Cardiac muscle cell (in vitro differentiated cells and primary cell): ENCODE data around the gene CMIP. TPM values are rescaled to one million over a fixed set of nuclear protein-coding genes. Genes with fewer than 3 reads are reported as not detected.
"Not testable (repeated sequence)": the region's sequence is repeated elsewhere in the genome, so short reads cannot be mapped to it uniquely, and the experiment has no call there.

ENCODE experiments used
- DNase-seq, 2 donors: peaks; one replicate each; pipeline versions ENCODE4 v3.0.0 to v3.0.0-alpha.2; 2010 to 2017; ENCODE audit warnings: low read depth in 1 of 2, low spot score in 1 of 2
- H3K27ac ChIP-seq: fragments of 200-600 bp; sonication (generic); 2 replicates; pipeline ENCODE4 v1.5.1; 2016
- H3K27me3 ChIP-seq: fragments of 200-600 bp; sonication (generic); 2 replicates; pipeline ENCODE4 v1.6.0; 2016; ENCODE audit warnings: control low read depth
- H3K36me3 ChIP-seq: fragments of 200-600 bp; sonication (generic); 2 replicates; pipeline ENCODE4 v1.5.1; 2016; ENCODE audit warnings: control low read depth
- H3K4me1 ChIP-seq: fragments of 200-600 bp; sonication (generic); 2 replicates; pipeline ENCODE4 v1.8.1; 2017; ENCODE audit warnings: low read depth, mild to moderate bottlenecking, mixed run types
- H3K4me3 ChIP-seq: fragments of 200-600 bp; sonication (generic); 2 replicates; pipeline ENCODE4 v1.5.1; 2016; ENCODE audit warnings: mild to moderate bottlenecking
- H3K9me3 ChIP-seq: fragments of 200-600 bp; sonication (generic); 2 replicates; pipeline ENCODE4 v1.5.1; 2017; ENCODE audit warnings: low read depth, mild to moderate bottlenecking, control low read depth
- polyA plus RNA-seq: library from polyadenylated mRNA; unstranded; fragments of >200 nt; fragmentation: Nextera tagmentation; extraction: Ambion mirVana; gene quantifications from 2 replicates; pipeline ENCODE4 v1.2.1, GENCODE V29; 2016
- total RNA-seq: library from RNA; depleted of rRNA; stranded (reverse); fragments of >200 nt; gene quantifications from 2 replicates; pipeline ENCODE4 v1.2.3, GENCODE V29; 2016
- TF ChIP-seq, protein P1 (sequence below): IDR thresholded peaks from 2 replicates; pipeline ENCODE4 v1.5.1; 2012; ENCODE audit warnings: low read depth, mild to moderate bottlenecking, low read length

The CMIP gene
- total and polyA plus RNA-seq, 2 experiments from 2014 or later = 1.8 to 22.2 TPM

DNA sequence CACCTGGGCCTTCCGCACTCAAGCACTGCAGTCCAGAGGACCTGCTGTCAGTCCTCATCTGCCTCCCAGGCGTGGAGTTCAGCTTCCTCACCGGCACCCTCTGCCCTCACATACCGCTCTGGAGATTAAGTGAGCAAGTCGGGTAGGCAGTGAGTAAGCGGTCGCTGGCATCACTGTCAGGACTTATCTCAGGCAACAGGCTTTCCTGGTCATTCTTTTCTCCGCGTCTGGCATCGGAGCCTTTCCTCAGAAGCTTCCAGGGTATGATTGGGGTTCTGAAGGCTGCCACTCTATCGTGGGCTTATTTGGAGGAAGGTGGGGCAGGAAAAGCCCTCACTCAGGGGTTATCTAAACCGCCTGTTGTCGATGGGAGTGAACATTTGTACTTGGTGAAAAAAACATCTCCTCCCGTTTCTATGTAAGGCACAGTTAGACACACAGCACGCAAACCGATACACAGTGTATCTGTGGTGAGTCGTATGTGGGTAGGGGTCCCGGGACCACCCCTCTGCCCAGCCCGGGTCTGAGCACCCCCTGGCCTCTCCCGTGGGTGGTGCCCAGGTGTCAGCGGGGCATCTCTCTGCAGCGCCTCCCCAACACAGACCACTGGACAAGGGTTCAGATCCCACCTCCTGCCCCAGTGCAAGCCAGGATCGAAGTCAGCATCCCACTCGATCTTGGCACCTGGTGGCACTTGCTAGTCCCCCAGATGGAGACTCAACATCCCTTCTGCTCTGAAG lies 242.0 kb downstream of the CMIP start:
- TF ChIP-seq, protein P1, sequence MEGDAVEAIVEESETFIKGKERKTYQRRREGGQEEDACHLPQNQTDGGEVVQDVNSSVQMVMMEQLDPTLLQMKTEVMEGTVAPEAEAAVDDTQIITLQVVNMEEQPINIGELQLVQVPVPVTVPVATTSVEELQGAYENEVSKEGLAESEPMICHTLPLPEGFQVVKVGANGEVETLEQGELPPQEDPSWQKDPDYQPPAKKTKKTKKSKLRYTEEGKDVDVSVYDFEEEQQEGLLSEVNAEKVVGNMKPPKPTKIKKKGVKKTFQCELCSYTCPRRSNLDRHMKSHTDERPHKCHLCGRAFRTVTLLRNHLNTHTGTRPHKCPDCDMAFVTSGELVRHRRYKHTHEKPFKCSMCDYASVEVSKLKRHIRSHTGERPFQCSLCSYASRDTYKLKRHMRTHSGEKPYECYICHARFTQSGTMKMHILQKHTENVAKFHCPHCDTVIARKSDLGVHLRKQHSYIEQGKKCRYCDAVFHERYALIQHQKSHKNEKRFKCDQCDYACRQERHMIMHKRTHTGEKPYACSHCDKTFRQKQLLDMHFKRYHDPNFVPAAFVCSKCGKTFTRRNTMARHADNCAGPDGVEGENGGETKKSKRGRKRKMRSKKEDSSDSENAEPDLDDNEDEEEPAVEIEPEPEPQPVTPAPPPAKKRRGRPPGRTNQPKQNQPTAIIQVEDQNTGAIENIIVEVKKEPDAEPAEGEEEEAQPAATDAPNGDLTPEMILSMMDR = no peak
- peaks cover 5% of the 10 kb centered on the region for H3K4me1 ChIP-seq
- H3K9me3 ChIP-seq = no peaks in the 10 kb centered on the region
- no peaks in the 10 kb centered on the region for H3K36me3 ChIP-seq
- DNase-seq = peak in 1 of 2 donors; percentile 38
- H3K4me3 ChIP-seq = no peak overlapping the region
- peak overlapping the region; percentile 68 for H3K27ac ChIP-seq
- no peaks in the 10 kb centered on the region for H3K27me3 ChIP-seq

DNA sequence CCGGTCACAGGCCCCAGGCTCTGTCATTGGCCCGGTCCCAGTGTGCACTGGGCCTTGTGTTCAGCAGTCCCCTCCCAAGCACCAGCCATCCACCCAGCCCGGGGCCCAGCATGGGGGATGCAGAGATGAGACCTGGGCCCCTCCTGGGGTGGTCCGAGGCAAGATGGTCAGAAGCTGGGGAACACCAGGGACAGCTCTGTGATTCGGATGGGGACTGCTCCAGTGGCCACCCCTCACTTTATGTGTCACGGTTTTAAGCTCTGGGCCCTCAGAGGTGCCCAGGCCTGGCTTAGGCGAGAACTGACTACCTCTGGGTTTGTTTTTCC lies 242.5 kb downstream of the CMIP start:
- H3K4me3 ChIP-seq = no peak overlapping the region
- no peak for DNase-seq
- H3K4me1 ChIP-seq = peaks cover 5% of the 10 kb centered on the region
- peaks cover 1% of the 10 kb centered on the region for H3K36me3 ChIP-seq
- no peak overlapping the region for H3K27ac ChIP-seq
- H3K9me3 ChIP-seq = no peaks in the 10 kb centered on the region
- TF ChIP-seq, protein P1 = no peak
- no peaks in the 10 kb centered on the region for H3K27me3 ChIP-seq

DNA sequence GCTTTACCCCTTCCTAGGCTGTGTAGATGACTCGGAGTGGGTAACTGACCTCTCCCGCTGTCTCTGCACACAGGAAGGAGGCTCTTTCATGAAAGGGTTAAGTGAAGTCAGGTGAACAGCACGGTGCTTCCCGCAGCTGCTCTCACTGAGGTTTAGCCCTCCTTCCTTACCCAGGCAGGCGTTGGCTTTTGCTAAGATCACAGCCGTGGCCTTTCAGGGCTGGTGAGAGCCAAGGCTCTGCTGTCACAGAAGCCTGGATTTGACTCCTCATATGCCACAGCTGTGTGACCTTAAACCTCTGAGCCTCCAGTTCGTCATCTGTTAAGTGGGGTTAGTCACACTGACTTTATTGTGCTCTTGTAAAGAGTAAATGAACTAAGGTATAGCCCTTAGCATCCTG lies 243.6 kb downstream of the CMIP start:
- DNase-seq = no peak
- TF ChIP-seq, protein P1 = no peak
- Histone ChIP-seq H3K4me1 (peaks cover 5% of the 10 kb centered on the region), H3K9me3 (no peaks in the 10 kb centered on the region), H3K27me3 (no peaks in the 10 kb centered on the region), H3K27ac (no peak overlapping the region), H3K36me3 (peaks cover 4% of the 10 kb centered on the region), H3K4me3 (no peak overlapping the region)

DNA sequence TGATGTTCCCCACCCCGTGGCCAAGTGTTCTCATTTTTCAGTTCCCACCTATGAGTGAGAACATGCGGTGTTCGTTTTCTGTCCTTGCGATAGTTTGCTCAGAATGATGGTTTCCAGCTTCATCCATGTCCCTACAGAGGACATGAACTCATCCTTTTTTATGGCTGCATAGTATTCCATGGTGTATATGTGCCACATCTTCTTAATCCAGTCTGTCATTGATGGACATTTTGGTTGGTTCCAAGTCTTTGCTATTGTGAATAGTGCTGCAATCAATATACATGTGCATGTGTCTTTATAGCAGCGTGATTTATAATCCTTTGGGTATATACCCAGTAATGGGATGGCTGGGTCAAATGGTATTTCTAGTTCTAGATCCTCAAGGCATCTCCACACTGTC lies 244.2 kb downstream of the CMIP start:
- H3K9me3 ChIP-seq, H3K27me3 ChIP-seq, H3K4me1 ChIP-seq, DNase-seq, H3K4me3 ChIP-seq, H3K27ac ChIP-seq, H3K36me3 ChIP-seq: not testable (repeated sequence)

DNA sequence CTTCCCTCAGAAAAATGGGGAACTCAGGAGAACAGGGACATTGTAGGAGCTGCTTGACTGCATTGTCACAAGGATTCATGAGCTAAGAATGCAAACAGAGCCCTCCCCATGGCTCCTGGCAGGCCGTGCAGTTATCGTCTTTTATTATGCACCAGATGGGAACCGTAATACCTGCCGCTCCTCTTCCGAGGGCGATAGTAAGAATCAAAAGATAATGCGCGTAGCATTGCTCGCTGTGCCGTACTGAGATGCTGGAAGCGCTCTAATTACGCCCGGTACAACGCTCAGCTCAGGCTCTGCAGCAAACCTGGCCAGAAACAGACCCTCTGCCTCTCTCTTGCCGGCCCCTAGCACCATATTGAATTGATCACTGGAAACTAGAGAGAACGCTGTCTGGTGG lies 247.4 kb downstream of the CMIP start:
- Histone ChIP-seq H3K36me3 (peaks cover 7% of the 10 kb centered on the region), H3K4me3 (no peak overlapping the region), H3K27me3 (no peaks in the 10 kb centered on the region), H3K9me3 (no peaks in the 10 kb centered on the region), H3K4me1 (peaks cover 7% of the 10 kb centered on the region), H3K27ac (no peak overlapping the region)
- DNase-seq = no peak
- TF ChIP-seq, protein P1 = no peak

DNA sequence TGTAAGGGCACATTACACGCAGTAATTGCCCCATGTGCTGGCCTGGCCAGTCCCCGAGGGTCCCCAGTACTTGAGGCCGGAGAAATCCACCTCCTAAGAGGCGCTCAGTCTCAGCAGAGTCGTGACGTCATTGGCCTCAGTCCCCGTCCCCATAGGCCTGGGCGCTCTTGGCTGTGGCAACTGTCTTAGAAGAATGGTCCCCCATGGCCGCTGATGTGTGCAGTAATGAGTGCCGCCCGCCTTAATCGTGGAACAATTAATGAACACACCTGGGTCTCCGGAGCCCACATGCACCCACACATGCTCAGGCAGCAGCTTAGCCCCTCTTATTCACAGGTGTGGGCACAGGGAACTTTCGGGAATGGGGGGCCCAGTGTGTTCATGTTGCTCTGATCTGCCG lies 248.0 kb downstream of the CMIP start:
- H3K4me3 ChIP-seq = no peak overlapping the region
- TF ChIP-seq, protein P1 = no peak
- H3K9me3 ChIP-seq = no peaks in the 10 kb centered on the region
- H3K36me3 ChIP-seq = peaks cover 7% of the 10 kb centered on the region
- no peak for DNase-seq
- no peak overlapping the region for H3K27ac ChIP-seq
- H3K27me3 ChIP-seq = no peaks in the 10 kb centered on the region
- H3K4me1 ChIP-seq = peaks cover 8% of the 10 kb centered on the region
